HepG2 (cell line): ENCODE measurements around the gene TMC8. TPM values are rescaled to one million over a fixed set of nuclear protein-coding genes. Genes with fewer than 3 reads are reported as not detected.

Experiments
- ATAC-seq: fragments of 200-7000 bp; cut with Tn5 transposase; 3 replicates; pipeline ENCODE4 v1.9.1; 2020; ENCODE audit warnings: mild to moderate bottlenecking, moderate library complexity
- BruUV-seq: library from RNA; stranded (reverse); fragments of 400-500 nt; replicated peaks from 2 replicates; lab custom pipeline; 2021; lab: Mats Ljungman, UMichigan
- CTCF ChIA-PET: fragments of 300-600 bp; formaldehyde crosslinking; extraction: SDS; loops from one replicate; lab custom pipeline; 2021; ENCODE audit warnings: low total read pairs, inconsistent platforms, low intra/inter-chr PET ratio; lab: Yijun Ruan, JAX
- POLR2A ChIA-PET: fragments of 350-600 bp; sonication (Branson Sonifier 250); formaldehyde crosslinking; loops from one replicate; lab custom pipeline; 2020; ENCODE audit warnings: antibody characterized with exemption, inconsistent platforms; lab: Yijun Ruan, JAX
- DNase-seq: peaks from one replicate; pipeline ENCODE4 v3.0.0-alpha.2; 2015; ENCODE audit warnings: low spot score
- FAIRE-seq: peaks from 3 replicates; lab custom pipeline; 2011; peaks lifted over from hg19 to GRCh38; lab: Jason Lieb, UNC
- H2AFZ ChIP-seq: one replicate; pipeline ENCODE4 v1.6.1; 2011; ENCODE audit warnings: low read length, inconsistent platforms
- H3K27ac ChIP-seq: fragments of 300-600 bp; 3 replicates; pipeline ENCODE4 v1.8.0; 2011; ENCODE audit warnings: mixed run types, mild to moderate bottlenecking, mixed read lengths, low read length, inconsistent platforms; ENCODE audit not compliant: insufficient read depth; ENCODE audit errors: extremely low read length
- H3K27me3 ChIP-seq, 2 experiments: fragments of 200-600 bp in 1 of 2; 2 replicates in 1 of 2; 3 replicates in 1 of 2; pipeline versions ENCODE4 v1.6.0 to v1.8.0; 2011; ENCODE audit warnings: low read length in 2 of 2, mild to moderate bottlenecking in 2 of 2, moderate library complexity in 2 of 2, inconsistent platforms in 1 of 2; ENCODE audit not compliant: insufficient read depth in 2 of 2, control insufficient read depth in 1 of 2
- H3K36me3 ChIP-seq, 2 experiments: fragments of 200-600 bp in 1 of 2; replicated peaks in 1 of 2; 2 replicates in 1 of 2; 3 replicates in 1 of 2; pipeline versions ENCODE4 v1.5.1 to v1.8.0; 2011; ENCODE audit warnings: low read length in 2 of 2, inconsistent platforms in 1 of 2; ENCODE audit not compliant: insufficient read depth in 2 of 2, control insufficient read depth in 1 of 2
- H3K4me1 ChIP-seq: 2 replicates; pipeline ENCODE4 v1.5.1; 2012; ENCODE audit warnings: low read length, inconsistent platforms; ENCODE audit not compliant: insufficient read depth
- H3K4me2 ChIP-seq: 2 replicates; pipeline ENCODE4 v1.6.0; 2011; ENCODE audit warnings: low read depth, low read length, inconsistent platforms
- H3K4me3 ChIP-seq, 3 experiments: fragments of 200-600 bp in 1 of 3; sonication (generic), shearing (Covaris generic) in 1 of 3; replicated peaks in 1 of 3; 2 replicates each; pipeline ENCODE4 v1.5.1; 2011 to 2016; ENCODE audit warnings: low read length in 3 of 3, inconsistent platforms in 2 of 3, low read depth in 2 of 3, mild to moderate bottlenecking in 2 of 3, control low read depth in 1 of 3, mixed read lengths in 1 of 3; ENCODE audit not compliant: insufficient read depth in 1 of 3
- H3K79me2 ChIP-seq: one replicate; pipeline ENCODE4 v1.6.1; 2011; ENCODE audit warnings: low read length, inconsistent platforms; ENCODE audit not compliant: insufficient read depth
- H3K9ac ChIP-seq: 2 replicates; pipeline ENCODE4 v1.6.0; 2011; ENCODE audit warnings: mild to moderate bottlenecking, low read depth, low read length, inconsistent platforms; ENCODE audit not compliant: insufficient read depth
- H3K9me3 ChIP-seq: 2 replicates; pipeline ENCODE4 v1.5.1; 2012; ENCODE audit warnings: mild to moderate bottlenecking, low read length
- H4K20me1 ChIP-seq: 2 replicates; pipeline ENCODE4 v1.6.0; 2011; ENCODE audit warnings: inconsistent platforms, mild to moderate bottlenecking, low read length, moderate library complexity; ENCODE audit not compliant: insufficient read depth
- AGO2 ChIP-seq: fragments of 200-400 bp; formaldehyde crosslinking; optimal IDR thresholded peaks from 2 replicates; pipeline ENCODE3; 2017; ENCODE audit warnings: mild to moderate bottlenecking, low read depth, low read length, moderate library complexity
- CREBL2 ChIP-seq: sonication (generic); formaldehyde crosslinking; IDR thresholded peaks from 2 replicates; pipeline ENCODE4 v1.8.1; 2023; ENCODE audit warnings: missing genetic modification reagents, mild to moderate bottlenecking, borderline replicate concordance
- ETV5 ChIP-seq: IDR thresholded peaks from 2 replicates; pipeline ENCODE4 v1.6.1; 2018; ENCODE audit warnings: missing biosample characterization, missing genetic modification reagents, inconsistent platforms, borderline replicate concordance
- HCFC1 ChIP-seq: fragments of 150-350 bp; IDR thresholded peaks from 2 replicates; pipeline ENCODE4 v1.6.1; 2014; ENCODE audit warnings: low read depth, low read length
- HNRNPLL ChIP-seq: fragments of 200-400 bp; formaldehyde crosslinking; IDR thresholded peaks from 2 replicates; pipeline ENCODE4 v1.6.1; 2017; ENCODE audit warnings: mild to moderate bottlenecking, low read depth, low read length; ENCODE audit not compliant: poor library complexity, severe bottlenecking
- IRF2 ChIP-seq: IDR thresholded peaks from 2 replicates; pipeline ENCODE4 v1.6.1; 2018; ENCODE audit warnings: missing genetic modification reagents, missing compliant biosample characterization
- MXI1 ChIP-seq: IDR thresholded peaks from 3 replicates; pipeline ENCODE4 v1.6.1; 2012; ENCODE audit warnings: low read depth, low read length, inconsistent platforms, borderline replicate concordance
- NBN ChIP-seq: fragments of 450-650 bp; conservative IDR thresholded peaks from 2 replicates; pipeline ENCODE4 v1.6.1; 2017
- NFE2 ChIP-seq: sonication (generic); formaldehyde crosslinking; IDR thresholded peaks from 2 replicates; pipeline ENCODE4 v1.4.0; 2020; ENCODE audit warnings: missing genetic modification reagents
- NR2F1 ChIP-seq, 2 experiments: fragments of 450-650 bp in 1 of 2; formaldehyde crosslinking in 1 of 2; IDR thresholded peaks; 2 replicates each; pipeline versions ENCODE4 v1.5.0 to v1.6.1; 2016 to 2020; ENCODE audit warnings: mild to moderate bottlenecking in 1 of 2, missing compliant biosample characterization in 1 of 2, missing genetic modification reagents in 1 of 2, moderate library complexity in 1 of 2
- POLR2A ChIP-seq, 2 experiments: IDR thresholded peaks; 2 replicates each; pipeline ENCODE4 v1.6.1; 2011; ENCODE audit warnings: low read depth in 2 of 2, low read length in 2 of 2, mild to moderate bottlenecking in 1 of 2, moderate library complexity in 1 of 2; ENCODE audit not compliant: insufficient read depth in 1 of 2
- POLR2G ChIP-seq: fragments of 200-400 bp; formaldehyde crosslinking; IDR thresholded peaks from 2 replicates; pipeline ENCODE4 v1.6.1; 2018; ENCODE audit warnings: mild to moderate bottlenecking, low read depth, low read length, moderate library complexity
- RBFOX2 ChIP-seq: fragments of 200-400 bp; formaldehyde crosslinking; IDR thresholded peaks from 2 replicates; pipeline ENCODE4 v1.6.1; 2017; ENCODE audit warnings: low read depth, mild to moderate bottlenecking, low read length
- ZFP37 ChIP-seq: sonication (generic); formaldehyde crosslinking; IDR thresholded peaks from 2 replicates; pipeline ENCODE4 v1.4.0; 2020; ENCODE audit warnings: missing genetic modification reagents, borderline replicate concordance
- ZFP82 ChIP-seq: sonication (generic); formaldehyde crosslinking; IDR thresholded peaks from 2 replicates; pipeline ENCODE4 v1.5.1; 2020; ENCODE audit warnings: mild to moderate bottlenecking, missing genetic modification reagents, borderline replicate concordance
- ZNF382 ChIP-seq: sonication (generic); formaldehyde crosslinking; IDR thresholded peaks from 2 replicates; pipeline ENCODE4 v1.5.0; 2020; ENCODE audit warnings: missing genetic modification reagents, mild to moderate bottlenecking, borderline replicate concordance
- ZNF782 ChIP-seq: sonication (generic); formaldehyde crosslinking; IDR thresholded peaks from 2 replicates; pipeline ENCODE4 v1.4.0; 2020; ENCODE audit warnings: missing genetic modification reagents, mild to moderate bottlenecking, borderline replicate concordance
- ZNF839 ChIP-seq: sonication (generic); formaldehyde crosslinking; IDR thresholded peaks from 2 replicates; pipeline ENCODE4 v1.4.0; 2020; ENCODE audit warnings: missing genetic modification reagents, mild to moderate bottlenecking, borderline replicate concordance
- WGBS: methylation state at CpG from one replicate; pipeline ENCODE4 v1.1.6; 2017; ENCODE audit warnings: low lambda C conversion rate; 5-methylcytosine and 5-hydroxymethylcytosine counted together
- in situ Hi-C: cut with HindIII; loops from 2 replicates; pipeline ENCODE4 v1.10.0; 2017; ENCODE audit warnings: low pct_unique_long_range_greater_than_20kb; ENCODE audit not compliant: extremely low pct_ligation_motif_present
- intact Hi-C: fragments of 100-400 bp; cut with micrococcal nuclease; formaldehyde crosslinking; loops from one replicate; pipeline ENCODE4 v1.10.0; 2022; ENCODE audit not compliant: unreplicated experiment
- polyA plus RNA-seq, 8 experiments: library from polyadenylated mRNA; depleted of rRNA in 3 of 8; stranded (reverse) in 7 of 8; unstranded in 1 of 8; fragments of >200 nt; fragmentation: Illumina TruSeq in 4 of 8; extraction: Trizol in 4 of 8; gene quantifications; 2 replicates each; pipeline versions ENCODE4 v1.2.1 to v1.2.3, GENCODE V29; 2011 to 2016; ENCODE audit warnings: low read depth in 4 of 8, missing spikeins in 1 of 8, mixed read lengths in 1 of 8; ENCODE audit not compliant: insufficient read depth in 1 of 8
- total RNA-seq, 5 experiments: library from RNA; depleted of rRNA; stranded (reverse); fragments of >200 nt; fragmentation: Illumina TruSeq; extraction: Trizol; gene quantifications; 2 replicates each; pipeline ENCODE4 v1.2.3, GENCODE V29; 2016; ENCODE audit warnings: low read depth in 1 of 5

TMC8 gene
- total and polyA plus RNA-seq, 2 of the 13 experiments (the other 11 are each of a cell fraction or from before 2014, with no cell fraction given), result 0.53 to 7.8 TPM

GRCh38 chr17:78120971-78121800 lies 9.4 kb upstream of the TMC8 start:
- Histone ChIP-seq H3K4me2 (no peak overlapping the region), H3K27me3 (no peaks in the 10 kb centered on the region), H4K20me1 (peaks cover 16% of the 10 kb centered on the region; the same call in 1 of the 2 replicates), H3K9ac (no peak overlapping the region), H3K4me3 (no peak overlapping the region), H2AFZ (no peak overlapping the region), H3K9me3 (no peaks in the 10 kb centered on the region), H3K36me3 (peaks cover 41 to 54% of the 10 kb centered on the region in 2 experiments; a peak in 4 of 5 replicates)
- no peak for ATAC-seq
- no TSS peak for BruUV-seq
- no peak for DNase-seq
- WGBS, result 96% methylated on average over 17 of the region's 35 CpGs
- in situ Hi-C loops, result no loop called here
- intact Hi-C loops, result no loop called here
- POLR2A ChIA-PET, result no interaction called here
- FAIRE-seq, result no peak
- TF ChIP-seq HNRNPLL (peak; percentile 18), MXI1 (no peak), RBFOX2 (peak; percentile 67)
- TF ChIP-seq, all 625 proteins: peak for 2
- H3K4me1 ChIP-seq, result peaks cover 33% of the 10 kb centered on the region
- no peak overlapping the region for H3K27ac ChIP-seq
- CTCF ChIA-PET, result no interaction called here
- H3K79me2 ChIP-seq, result peaks cover 4% of the 10 kb centered on the region

GRCh38 chr17:78121801-78122215 lies 8.8 kb upstream of the TMC8 start:
- TF ChIP-seq POLR2G, result no peak
- TF ChIP-seq ZFP82 (CRISPR knock-in tag), result no peak
- no peak for TF ChIP-seq ZNF382 (CRISPR knock-in tag)
- peak; percentile 51 for TF ChIP-seq AGO2
- no peak for TF ChIP-seq IRF2 (CRISPR knock-in tag)
- peak in 1 of 2 experiments; percentile 13; a peak in 1 of 4 replicates for TF ChIP-seq POLR2A (IDR thresholded peaks at IDR 0.05; ENCODE audit: insufficient read depth in 1 of 2, low read depth in 2 of 2, low read length in 2 of 2)
- TF ChIP-seq NR2F1 (CRISPR knock-in tag; IDR thresholded peaks at IDR 0.05), result no peak
- TF ChIP-seq NFE2 (CRISPR knock-in tag), result no peak
- TF ChIP-seq HCFC1, result no peak
- TF ChIP-seq RBFOX2, result peak; percentile 36
- TF ChIP-seq ZNF839 (CRISPR knock-in tag), result no peak
- TF ChIP-seq ZNF782, result no peak
- no peak for TF ChIP-seq CREBL2
- no peak for TF ChIP-seq NBN
- no peak for TF ChIP-seq ETV5 (CRISPR knock-in tag)
- TF ChIP-seq ZFP37 (CRISPR knock-in tag), result no peak
- ChIA-PET CTCF (no interaction called here), POLR2A (no interaction called here)
- intact Hi-C loops, result no loop called here
- Histone ChIP-seq H4K20me1 (peaks cover 17% of the 10 kb centered on the region; the same call in 1 of the 2 replicates), H3K4me3 (no peak overlapping the region), H3K4me1 (peaks cover 34% of the 10 kb centered on the region), H3K79me2 (peaks cover 9% of the 10 kb centered on the region), H3K9ac (no peak overlapping the region), H2AFZ (no peak overlapping the region), H3K4me2 (no peak overlapping the region), H3K27me3 (no peaks in the 10 kb centered on the region), H3K36me3 (peaks cover 44 to 57% of the 10 kb centered on the region in 2 experiments; a peak in 4 of 5 replicates), H3K27ac (no peak overlapping the region), H3K9me3 (no peaks in the 10 kb centered on the region)
- in situ Hi-C loops, result no loop called here
- DNase-seq (no peak), ATAC-seq (no peak), FAIRE-seq (no peak)
- 85% methylated on average over 10 of the region's 11 CpGs for WGBS
- BruUV-seq, result no TSS peak
